ACHN (cell line): ENCODE data around the gene CAPN6.

ENCODE experiments used
- DNase-seq: peaks from one replicate; pipeline ENCODE4 v3.0.0-alpha.2; 2015
- in situ Hi-C: cut with HindIII; loops from 2 replicates; pipeline ENCODE4 v1.10.0; 2017; ENCODE audit warnings: low sequenced_read_pairs, low pct_ligation_motif_present, low pct_unique_long_range_greater_than_20kb

The CAPN6 gene

GRCh38 chrX:111216293-111216801 lies 53.9 kb downstream of the CAPN6 start:
- in situ Hi-C loops = no loop called here
- DNase-seq = no peak

GRCh38 chrX:111207851-111208250 lies 62.4 kb downstream of the CAPN6 start:
- DNase-seq = no peak
- in situ Hi-C loops = no loop called here

GRCh38 chrX:111200327-111200726 lies 70.0 kb downstream of the CAPN6 start:
- in situ Hi-C loops = no loop called here

GRCh38 chrX:111199505-111199904 lies 70.8 kb downstream of the CAPN6 start:
- in situ Hi-C loops = no loop called here
- no peak for DNase-seq

More at GRCh38 chrX:111200327-111200726, 70.0 kb downstream of the CAPN6 start:
- DNase-seq = no peak
